NCI-H187 treated with DMSO at 0.1 percent for 48 hours (cell line): Measurements from ENCODE around the gene B4GALNT4.
"Not testable (repeated sequence)": the region's sequence is repeated elsewhere in the genome, so short reads cannot be mapped to it uniquely, and the experiment has no call there.

Experiments used
- DNase-seq: peaks from one replicate; lab custom pipeline; 2025; lab: John Stamatoyannopoulos, UW

B4GALNT4 gene

GRCh38 chr11:369336-370018 lies at the start of gene B4GALNT4:
TSS of gene B4GALNT4 (plus strand) at chr11:369499. CDS start at chr11:369804, 305 bp downstream.
- no peak for DNase-seq

- DNase-seq: not testable (repeated sequence)
Observed at GRCh38 chr11:319888-320273, 49.4 kb upstream of the B4GALNT4 start.

GRCh38 chr11:324156-324555 lies 45.1 kb upstream of the B4GALNT4 start:
- DNase-seq: no peak

- not testable (repeated sequence) for DNase-seq
Observed at GRCh38 chr11:324593-325517, 44.4 kb upstream of the B4GALNT4 start.

- DNase-seq: no peak
Observed at GRCh38 chr11:325796-326591, 43.3 kb upstream of the B4GALNT4 start.

GRCh38 chr11:326592-326841 lies 42.8 kb upstream of the B4GALNT4 start:
- DNase-seq: no peak

GRCh38 chr11:326842-327580 lies 42.3 kb upstream of the B4GALNT4 start:
- DNase-seq: no peak

GRCh38 chr11:327581-327923 lies 41.7 kb upstream of the B4GALNT4 start:
- no peak for DNase-seq

- DNase-seq: no peak
Observed at GRCh38 chr11:328012-328411, 41.3 kb upstream of the B4GALNT4 start.

GRCh38 chr11:328516-329100 lies 40.7 kb upstream of the B4GALNT4 start:
- not testable (repeated sequence) for DNase-seq

- no peak for DNase-seq
Observed at GRCh38 chr11:329886-330253, 39.4 kb upstream of the B4GALNT4 start.

GRCh38 chr11:330307-330693 lies 39.0 kb upstream of the B4GALNT4 start:
- no peak for DNase-seq

GRCh38 chr11:330694-331357 lies 38.5 kb upstream of the B4GALNT4 start:
- DNase-seq: no peak

- DNase-seq: no peak
Observed at GRCh38 chr11:331358-332060, 37.8 kb upstream of the B4GALNT4 start.

- DNase-seq: no peak
Observed at GRCh38 chr11:332651-333480, 36.4 kb upstream of the B4GALNT4 start.

- not testable (repeated sequence) for DNase-seq
Observed at GRCh38 chr11:333616-334263, 35.6 kb upstream of the B4GALNT4 start.

- DNase-seq: no peak
Observed at GRCh38 chr11:334264-334994, 34.9 kb upstream of the B4GALNT4 start.
